GM21529 (cell line): ENCODE data around the gene TRAPPC13.
"Not testable (repeated sequence)": the region's sequence is repeated elsewhere in the genome, so short reads cannot be mapped to it uniquely, and the experiment has no call there.

Experiments
- ATAC-seq: cut with Tn5 transposase; IDR thresholded peaks from one replicate; pipeline ENCODE4 v1.9.1; 2021; ENCODE audit not compliant: unreplicated experiment

TRAPPC13 gene, protein sequence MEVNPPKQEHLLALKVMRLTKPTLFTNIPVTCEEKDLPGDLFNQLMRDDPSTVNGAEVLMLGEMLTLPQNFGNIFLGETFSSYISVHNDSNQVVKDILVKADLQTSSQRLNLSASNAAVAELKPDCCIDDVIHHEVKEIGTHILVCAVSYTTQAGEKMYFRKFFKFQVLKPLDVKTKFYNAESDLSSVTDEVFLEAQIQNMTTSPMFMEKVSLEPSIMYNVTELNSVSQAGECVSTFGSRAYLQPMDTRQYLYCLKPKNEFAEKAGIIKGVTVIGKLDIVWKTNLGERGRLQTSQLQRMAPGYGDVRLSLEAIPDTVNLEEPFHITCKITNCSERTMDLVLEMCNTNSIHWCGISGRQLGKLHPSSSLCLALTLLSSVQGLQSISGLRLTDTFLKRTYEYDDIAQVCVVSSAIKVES

DNA sequence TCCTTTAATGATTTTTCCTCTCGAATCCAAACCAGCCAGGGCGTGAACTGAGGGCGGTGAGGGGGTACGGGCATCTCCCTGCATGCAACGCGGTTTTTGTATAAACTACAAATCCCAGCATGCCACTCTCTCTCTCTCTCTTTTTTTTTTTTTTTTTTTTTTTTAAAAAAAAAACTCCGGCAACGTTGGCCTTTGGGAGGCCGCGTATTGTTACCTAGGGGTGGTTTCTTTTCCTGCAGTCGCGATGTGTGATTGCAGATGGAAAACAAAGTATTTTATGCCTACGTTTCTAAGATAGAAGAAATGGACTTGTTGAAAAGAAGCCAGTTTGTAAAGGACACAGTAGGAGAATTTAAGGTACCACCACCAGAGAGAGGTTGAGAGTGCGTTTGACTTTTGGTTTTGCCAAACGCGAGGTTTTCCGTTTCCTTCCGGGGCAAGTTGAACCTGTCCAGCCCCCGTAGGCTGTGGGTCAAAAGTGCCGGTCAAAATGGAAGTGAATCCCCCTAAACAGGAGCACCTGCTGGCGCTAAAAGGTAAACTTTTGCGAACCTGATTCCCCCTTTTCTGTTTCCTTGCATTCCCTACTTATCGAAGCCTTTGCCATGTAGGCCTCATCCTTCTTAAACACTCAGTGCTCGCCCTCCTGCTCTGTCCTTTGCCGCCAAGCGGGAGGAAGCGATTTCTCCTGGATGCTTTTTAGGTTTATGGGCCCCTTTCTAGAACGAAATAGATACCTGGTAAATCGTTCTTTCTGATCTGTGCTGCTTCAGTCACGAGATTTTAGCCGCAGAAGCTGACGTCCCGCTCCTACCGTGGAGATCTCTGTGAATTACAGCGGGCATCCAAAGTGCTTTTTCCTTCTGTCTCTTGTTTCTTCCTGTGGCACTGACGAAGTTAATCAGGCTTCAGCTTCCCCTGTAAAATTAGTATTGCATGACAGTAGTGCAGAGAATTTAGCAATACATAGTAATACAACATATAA is at the start of gene TRAPPC13, which contains the start of gene SHLD3:
TSS of gene TRAPPC13 (plus strand) at position 457 of the 985 bp plus-strand sequence. CDS start at position 491, 34 bp downstream.
TSS of gene SHLD3 (plus strand) at position 457 of the 985 bp plus-strand sequence. CDS start 4,561 bp downstream, outside the sequence.
- ATAC-seq = peak; percentile 72

DNA sequence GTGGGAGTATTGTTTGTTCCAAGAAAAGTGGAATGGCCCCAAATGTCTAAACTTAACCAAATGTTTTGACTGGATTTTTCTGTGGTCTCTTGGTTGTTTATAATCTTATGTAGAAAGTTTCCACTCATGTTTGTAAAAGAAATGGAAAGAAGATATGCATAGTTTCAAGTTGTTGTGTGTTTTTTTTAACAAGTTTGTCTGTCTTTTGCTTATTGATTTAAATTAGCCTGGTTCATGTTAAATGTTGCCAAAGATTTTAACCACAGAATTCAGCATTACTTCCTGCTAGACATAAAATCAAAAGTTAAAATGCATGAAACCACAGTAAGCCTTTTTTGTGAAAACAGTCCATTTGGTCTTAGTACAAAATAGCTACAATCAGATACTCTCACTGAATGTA is 47.7 kb upstream of the TRAPPC13 start:
- no peak for ATAC-seq

DNA sequence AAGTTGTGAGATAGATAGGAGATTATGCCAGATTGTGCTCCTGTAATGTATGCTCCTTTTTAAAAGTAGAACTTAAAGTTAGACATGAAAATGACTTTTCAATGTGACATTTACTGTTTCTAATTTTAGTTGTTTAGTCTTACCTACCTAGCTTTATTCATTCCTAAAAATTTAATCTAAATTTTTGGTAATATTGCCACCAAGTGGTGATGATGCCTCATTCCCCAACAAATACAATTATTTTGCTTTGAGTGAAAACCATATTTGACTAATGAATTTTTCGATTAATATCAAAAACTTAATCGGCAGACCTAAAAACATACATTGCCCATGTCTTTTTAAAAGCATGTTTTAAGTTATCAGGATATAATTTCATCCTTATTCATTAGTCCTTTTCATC is 36.1 kb upstream of the TRAPPC13 start:
- ATAC-seq = no peak

DNA sequence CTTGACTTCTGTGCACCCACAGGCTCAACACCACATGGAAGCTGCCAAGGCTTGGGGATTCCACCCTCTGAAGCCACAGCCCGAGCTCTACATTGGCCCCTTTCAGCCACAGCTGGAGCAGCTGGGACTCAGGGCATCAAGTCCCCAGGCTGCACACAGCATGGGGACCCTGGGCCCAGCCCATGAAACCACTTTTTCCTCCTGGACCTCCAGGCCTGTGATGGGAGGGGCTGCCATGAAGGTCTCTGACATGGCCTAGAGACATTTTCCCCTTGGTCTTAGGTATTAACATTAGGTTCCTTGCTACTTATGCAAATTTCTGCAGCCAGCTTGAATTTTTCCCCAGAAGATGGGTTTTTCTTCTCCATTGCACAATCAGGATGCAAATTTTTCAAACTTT is 23.1 kb upstream of the TRAPPC13 start:
- not testable (repeated sequence) for ATAC-seq

DNA sequence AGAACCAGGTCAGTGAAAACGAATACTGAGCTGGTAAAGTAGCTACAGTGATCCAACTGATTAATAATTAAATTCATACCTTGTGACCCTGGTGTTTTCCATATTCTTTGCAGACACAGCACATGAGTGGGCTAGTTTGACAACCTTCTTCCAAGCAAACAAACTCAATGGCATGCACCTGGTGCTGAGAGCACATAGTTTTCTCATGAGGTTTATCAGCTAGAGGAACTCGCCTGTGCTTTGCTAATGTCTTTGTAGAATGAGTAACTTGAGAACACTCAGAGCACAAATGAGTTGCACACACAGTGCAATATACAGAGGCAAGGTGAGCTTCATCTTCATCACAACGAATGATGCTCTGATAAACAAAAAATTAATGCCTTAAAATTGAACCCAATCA is 13.3 kb upstream of the TRAPPC13 start:
- no peak for ATAC-seq

DNA sequence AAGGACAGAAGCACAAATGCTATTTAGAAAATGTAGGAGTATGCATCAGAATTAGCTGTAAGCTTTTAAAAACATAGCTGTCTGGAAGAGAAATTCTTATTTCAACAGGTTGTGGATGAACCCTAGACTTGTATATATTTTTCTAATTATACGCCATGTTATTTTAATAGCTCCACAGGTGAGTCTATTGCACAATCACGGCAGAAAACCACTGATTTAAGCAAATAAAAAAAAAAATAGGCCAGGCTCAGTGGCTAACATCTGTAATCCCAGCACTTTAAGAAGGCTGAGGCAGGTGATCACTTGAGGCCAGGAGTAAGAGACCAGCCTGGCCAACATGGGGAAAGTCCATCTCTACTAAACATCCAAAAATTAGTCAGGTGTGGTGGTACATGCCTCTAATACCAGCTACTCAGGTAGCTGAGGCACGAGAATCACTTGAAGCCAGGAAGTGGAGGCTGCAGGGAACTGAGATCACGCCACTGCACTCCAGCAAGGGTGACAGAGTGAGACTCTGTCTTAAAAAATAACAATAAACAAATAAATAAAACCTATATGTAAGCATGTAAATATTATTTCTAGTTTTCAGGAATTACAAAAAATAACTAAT is 12.4 kb upstream of the TRAPPC13 start:
- no peak for ATAC-seq

DNA sequence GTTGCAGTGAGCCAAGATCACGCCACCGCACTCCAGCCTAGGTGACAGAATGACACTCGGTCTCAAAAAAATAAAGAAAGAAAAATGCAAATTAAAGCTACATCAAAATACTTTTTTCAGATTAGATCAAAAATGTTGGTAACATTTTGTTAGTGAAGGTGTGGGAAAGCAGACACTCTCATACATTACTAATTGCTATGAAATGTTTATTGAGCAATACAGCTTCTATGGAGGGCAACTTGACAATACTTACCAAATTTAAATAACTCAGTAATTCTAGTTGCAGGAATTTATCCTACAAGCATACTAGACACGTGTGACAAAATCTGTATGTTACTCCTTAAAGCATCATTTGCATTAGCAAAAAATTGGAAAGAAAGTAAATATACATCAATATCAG is 4.8 kb upstream of the TRAPPC13 start:
- no peak for ATAC-seq

DNA sequence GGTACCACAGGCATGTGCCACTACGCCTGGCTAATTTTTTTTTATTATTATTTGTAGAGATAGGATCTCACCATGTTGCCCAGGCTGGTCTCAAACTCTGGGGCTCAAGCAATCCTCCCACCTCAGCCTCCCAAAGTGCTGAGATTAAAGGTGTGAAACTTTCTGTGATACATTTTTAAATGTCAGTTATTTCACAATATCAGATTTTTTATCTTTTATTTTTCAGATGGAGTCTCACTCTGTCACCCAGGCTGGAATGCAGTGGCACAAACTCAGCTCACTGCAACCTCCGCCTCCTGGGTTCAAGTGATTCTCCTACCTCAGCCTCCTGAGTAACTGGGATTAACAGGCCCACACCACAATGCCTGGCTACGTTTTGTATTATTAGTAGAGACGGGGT is 2.9 kb upstream of the TRAPPC13 start:
- ATAC-seq = not testable (repeated sequence)

DNA sequence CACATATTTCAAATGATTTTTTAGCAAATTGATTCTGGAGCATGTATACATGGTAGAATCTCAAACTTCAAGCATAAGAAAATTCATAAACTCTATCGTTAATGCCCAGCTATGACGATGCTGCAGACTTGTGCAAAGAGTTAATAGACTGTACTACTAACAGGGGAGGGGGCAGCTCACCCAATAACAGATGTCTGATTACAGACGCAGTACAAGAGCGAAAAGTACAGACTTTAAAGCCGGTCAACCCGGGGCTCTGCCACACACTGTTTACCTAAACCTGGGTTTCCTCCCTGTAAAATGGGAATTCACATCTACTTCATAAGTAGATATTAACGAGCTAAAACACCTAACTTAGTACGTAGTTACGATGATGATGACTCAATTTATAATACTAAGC is 1.3 kb upstream of the TRAPPC13 start:
- ATAC-seq = no peak

DNA sequence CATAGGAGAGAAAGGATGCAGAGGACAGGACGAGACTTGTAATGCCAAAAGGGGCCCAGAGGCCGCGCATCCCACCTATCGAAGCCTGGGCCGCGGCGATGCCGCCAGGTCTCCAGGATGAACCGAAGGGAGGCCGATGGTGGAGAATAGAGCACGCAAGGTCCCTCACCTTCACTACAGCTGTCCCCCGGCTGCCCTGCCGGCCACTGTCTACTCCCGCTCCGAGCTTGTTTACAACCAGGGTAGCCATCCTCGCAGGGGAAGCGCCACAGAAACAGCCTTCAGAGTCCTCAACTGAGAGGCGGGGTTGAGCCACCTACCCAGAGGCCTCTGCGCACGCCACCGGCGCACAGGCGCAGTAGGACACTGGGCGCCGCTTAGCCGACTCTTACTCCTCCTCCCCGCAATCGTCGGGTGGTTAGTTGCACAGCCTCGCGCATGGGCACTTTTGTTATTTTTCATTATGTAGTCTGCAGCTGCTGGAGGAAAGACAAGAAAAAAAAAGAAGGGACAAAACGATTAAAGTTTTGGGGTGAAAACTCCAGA is 729 bp upstream of the TRAPPC13 start, which contains the start of gene TRIM23:
TSS of gene TRIM23 (minus strand) at position 309 of the 546 bp plus-strand sequence. CDS start at position 250, 59 bp downstream.
- ATAC-seq = peak; percentile 95

DNA sequence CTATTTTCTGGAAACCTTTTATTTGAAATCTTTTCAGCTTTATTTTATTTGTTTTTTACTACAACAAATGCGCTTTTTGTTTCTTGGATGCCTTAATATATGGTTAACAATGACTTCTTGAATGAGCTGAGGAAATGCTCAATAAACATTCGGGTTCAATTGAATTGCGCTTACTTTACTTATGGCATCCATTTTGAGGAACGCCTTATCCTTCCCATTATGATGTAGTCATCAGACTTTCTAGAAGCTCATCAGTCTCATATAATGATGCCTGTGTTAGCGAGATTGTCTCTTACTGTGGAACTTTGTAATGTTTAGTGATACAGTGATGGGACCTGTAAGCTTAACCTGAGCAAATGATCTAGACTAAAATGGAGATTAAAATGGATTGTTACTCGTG is 916 bp downstream of the TRAPPC13 start:
- no peak for ATAC-seq

DNA sequence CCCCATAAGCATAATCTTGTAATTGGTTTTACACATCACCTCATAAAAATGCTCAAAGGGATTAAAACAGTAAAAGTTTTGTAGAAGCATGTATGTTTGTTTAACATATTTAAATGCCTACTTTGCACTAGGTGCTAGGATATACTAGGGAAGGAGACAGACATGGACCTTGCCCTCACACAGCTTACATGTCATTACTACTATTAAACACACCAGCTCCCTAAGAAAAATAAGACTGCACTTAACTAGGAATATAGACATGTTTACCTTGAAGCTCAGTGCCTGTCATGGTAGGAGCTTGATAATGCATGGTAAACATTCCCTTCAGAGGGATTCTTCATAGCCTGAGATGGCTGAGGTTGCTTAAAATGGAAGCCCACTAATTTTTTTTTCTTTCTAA is 6.2 kb downstream of the TRAPPC13 start:
- ATAC-seq = no peak

DNA sequence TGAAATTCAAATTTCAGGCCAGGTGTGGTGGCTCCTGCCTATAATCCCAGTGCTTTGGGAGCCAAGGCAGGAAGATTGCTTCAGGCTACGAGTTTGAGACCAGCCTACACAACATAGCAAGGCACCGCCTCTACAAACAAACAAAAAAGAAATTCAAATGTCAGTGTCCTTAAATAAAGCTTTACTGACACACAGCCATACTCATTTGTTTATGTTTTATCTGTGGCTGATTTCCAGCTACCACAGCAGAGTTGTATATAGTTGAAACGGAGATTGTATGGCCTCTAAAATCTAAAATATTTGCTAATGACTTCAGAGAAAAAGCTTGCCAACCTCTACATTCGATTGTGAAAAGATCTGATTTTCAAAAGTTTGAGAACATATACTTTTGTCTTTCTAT is 15.4 kb downstream of the TRAPPC13 start:
- no peak for ATAC-seq

DNA sequence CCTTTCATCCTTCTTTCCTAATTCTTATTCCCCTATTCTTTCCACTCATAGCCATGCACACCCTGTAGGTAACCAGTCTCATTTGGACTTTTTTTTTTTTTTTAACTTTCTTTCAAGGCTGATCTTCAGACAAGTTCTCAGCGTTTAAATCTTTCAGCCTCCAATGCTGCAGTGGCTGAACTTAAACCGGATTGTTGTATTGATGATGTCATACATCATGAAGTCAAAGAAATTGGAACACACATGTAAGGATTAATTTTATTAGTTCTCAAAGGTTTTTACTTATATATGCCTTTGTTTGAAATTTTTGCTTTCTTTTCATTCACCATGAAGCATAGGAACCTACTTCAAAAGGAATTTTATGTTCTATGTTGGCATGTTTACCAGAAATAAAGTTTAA is 22.1 kb downstream of the TRAPPC13 start:
- no peak for ATAC-seq

DNA sequence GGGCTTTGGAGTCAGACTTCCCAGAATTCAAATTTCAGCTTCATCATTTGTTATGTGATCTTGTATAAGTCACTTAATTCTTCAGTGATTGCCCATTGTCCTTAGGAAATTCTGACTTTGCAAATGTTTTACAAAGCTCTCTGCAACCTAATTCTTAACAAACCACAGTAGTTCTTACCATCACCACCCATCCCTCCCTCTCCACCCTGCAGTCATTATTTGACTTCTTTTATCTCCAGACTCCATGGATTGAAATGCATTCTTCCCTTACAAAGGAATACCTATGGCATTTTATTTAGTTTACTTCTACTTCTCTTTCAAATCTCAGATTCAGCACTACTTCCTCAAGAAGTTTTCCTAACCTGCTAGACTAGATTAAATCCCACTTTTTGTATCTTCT is 23.1 kb downstream of the TRAPPC13 start:
- no peak for ATAC-seq

DNA sequence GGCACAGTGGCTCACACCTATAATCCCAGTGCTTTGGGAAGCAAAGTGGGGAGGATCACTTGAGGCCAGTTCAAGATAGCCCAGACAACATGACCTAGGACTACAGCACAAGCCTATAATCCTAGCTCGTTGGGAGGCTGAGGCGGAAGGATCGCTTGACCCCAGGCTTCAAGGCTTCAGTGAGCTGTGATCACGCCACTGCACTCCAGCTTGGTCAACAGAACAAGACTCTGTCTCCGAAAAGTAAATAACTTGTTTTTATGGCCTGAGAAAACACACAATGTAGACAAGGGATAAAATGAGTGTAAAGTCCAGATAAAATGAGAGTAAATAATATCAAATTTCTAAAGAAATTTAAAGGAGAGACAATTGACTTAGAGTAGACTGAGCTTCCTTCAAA is 26.3 kb downstream of the TRAPPC13 start:
- ATAC-seq = no peak

DNA sequence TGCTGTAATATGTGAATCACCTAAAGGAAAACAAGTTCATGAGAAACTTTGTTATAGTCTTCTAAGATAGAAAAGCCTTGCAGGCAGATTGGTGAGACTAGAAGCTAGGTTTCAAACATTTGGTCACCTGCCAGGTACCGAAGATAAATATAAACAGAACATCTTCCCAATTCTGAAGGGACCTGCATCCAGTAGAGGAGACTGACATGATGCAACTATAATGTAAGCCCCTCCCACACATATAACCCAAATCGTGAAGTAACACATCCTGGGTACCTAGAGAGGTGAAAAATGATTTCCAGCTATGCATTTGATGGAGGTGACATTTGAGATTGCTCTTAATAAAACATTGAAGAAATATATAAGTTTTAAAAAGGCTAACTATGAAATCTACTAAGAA is 29.9 kb downstream of the TRAPPC13 start:
- no peak for ATAC-seq

DNA sequence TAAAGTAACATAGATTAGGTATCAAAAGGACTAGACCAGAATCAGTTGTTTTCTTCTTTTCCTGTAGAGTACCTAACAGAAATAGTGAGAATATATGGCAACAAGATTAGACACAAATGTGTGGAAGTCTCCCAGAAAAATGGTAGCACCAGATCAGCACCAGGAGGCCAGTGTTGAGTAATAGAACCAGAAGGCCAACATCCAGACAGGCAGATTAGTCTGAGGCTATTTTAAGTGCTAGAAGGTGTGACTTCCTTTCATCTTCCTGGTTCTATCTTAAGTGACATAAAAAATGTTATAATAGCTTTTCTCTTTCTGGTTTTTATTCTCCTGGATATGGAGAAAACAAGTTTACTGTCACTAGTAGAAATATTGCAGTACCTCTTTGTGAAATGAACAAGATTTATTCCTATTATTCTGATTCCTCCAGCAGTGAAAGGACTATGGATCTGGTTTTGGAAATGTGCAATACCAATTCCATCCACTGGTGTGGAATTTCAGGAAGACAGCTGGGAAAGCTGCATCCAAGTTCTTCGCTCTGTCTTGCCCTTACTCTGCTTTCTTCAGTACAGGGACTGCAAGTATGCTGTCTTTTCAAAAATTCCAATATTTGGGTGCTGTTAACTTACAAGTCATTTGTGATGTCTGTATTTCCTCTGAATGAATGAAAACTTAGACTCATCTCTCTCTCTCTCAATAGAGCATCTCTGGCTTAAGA is 39.1 kb downstream of the TRAPPC13 start:
- no peak for ATAC-seq

DNA sequence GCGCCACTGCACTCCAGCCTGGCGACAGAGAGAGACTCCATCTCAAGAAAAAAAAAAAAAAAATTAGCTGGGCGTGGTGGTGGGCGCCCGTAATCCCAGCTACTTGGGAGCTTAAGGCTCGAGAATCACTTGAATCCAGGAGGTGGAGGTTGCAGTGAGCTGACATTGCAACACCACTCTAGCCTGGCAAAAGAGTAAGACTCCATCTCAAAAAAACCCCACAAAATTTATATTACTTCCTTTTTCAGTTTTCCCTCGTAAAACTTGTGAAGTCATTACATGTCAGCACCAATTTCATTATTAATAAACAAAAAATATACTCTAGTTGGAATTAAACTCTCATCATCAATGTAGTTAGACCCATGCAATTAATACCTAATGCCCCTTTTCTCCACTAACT is 43.9 kb downstream of the TRAPPC13 start:
- ATAC-seq = no peak

DNA sequence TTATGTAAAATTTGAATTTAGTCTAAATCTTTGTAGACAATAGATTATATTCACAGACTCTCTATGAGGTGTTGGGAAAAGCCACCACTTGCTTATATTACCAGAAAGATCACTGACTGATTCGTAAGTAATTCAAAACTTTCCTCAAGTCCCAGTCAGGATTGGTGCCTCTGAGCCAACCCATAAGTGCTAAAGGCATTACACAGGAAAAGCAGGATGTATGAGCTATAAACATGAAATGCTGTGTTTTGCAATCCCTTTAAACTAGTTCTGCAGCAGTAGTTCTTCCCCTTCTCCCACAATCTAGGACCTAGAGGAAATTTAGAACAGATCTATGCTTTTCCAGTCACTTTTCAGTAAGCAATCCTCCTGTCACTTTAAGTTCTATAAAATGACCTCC is 48.0 kb downstream of the TRAPPC13 start:
- no peak for ATAC-seq
